HG02678 (cell line): Measurements from ENCODE around the gene ULK2.
"Not testable (repeated sequence)": the region's sequence is repeated elsewhere in the genome, so short reads cannot be mapped to it uniquely, and the experiment has no call there.

Experiments
- ATAC-seq: cut with Tn5 transposase; IDR thresholded peaks from one replicate; pipeline ENCODE4 v1.9.1; 2021; ENCODE audit warnings: mild to moderate bottlenecking, moderate library complexity; ENCODE audit not compliant: unreplicated experiment

Gene ULK2

GRCh38 chr17:19867329-19868078, at the start of gene ULK2:
TSS of gene ULK2 (minus strand) at chr17:19867936. CDS start at chr17:19867417, 519 bp downstream.
- peak; percentile 56 for ATAC-seq

GRCh38 chr17:19915245-19915978, 47.7 kb upstream of the ULK2 start:
- ATAC-seq = no peak

- ATAC-seq = no peak
Measured at GRCh38 chr17:19911033-19911432, 43.3 kb upstream of the ULK2 start.

GRCh38 chr17:19909139-19909538, 41.4 kb upstream of the ULK2 start:
- no peak for ATAC-seq

- no peak for ATAC-seq
Measured at GRCh38 chr17:19905502-19905901, 37.8 kb upstream of the ULK2 start.

GRCh38 chr17:19904924-19905323, 37.2 kb upstream of the ULK2 start:
- ATAC-seq = no peak

- ATAC-seq = no peak
Measured at GRCh38 chr17:19904412-19904811, 36.7 kb upstream of the ULK2 start.

- no peak for ATAC-seq
Measured at GRCh38 chr17:19900809-19901208, 33.1 kb upstream of the ULK2 start.

GRCh38 chr17:19897903-19898302, 30.2 kb upstream of the ULK2 start:
- ATAC-seq = no peak

- no peak for ATAC-seq
Measured at GRCh38 chr17:19897090-19897837, 29.5 kb upstream of the ULK2 start.

- ATAC-seq = no peak
Measured at GRCh38 chr17:19896679-19897078, 28.9 kb upstream of the ULK2 start.

- ATAC-seq = not testable (repeated sequence)
Measured at GRCh38 chr17:19890554-19890953, 22.8 kb upstream of the ULK2 start.

GRCh38 chr17:19890001-19890400, 22.3 kb upstream of the ULK2 start:
- ATAC-seq = not testable (repeated sequence)

GRCh38 chr17:19886116-19886515, 18.4 kb upstream of the ULK2 start:
- ATAC-seq = no peak

GRCh38 chr17:19883537-19884215, 15.9 kb upstream of the ULK2 start:
- no peak for ATAC-seq

GRCh38 chr17:19880393-19880792, 12.7 kb upstream of the ULK2 start:
- ATAC-seq = no peak

- ATAC-seq = no peak
Measured at GRCh38 chr17:19877364-19877945, 9.7 kb upstream of the ULK2 start.

- no peak for ATAC-seq
Measured at GRCh38 chr17:19876529-19877161, 8.9 kb upstream of the ULK2 start.

- ATAC-seq = no peak
Measured at GRCh38 chr17:19874256-19874655, 6.5 kb upstream of the ULK2 start.

- ATAC-seq = no peak
Measured at GRCh38 chr17:19873346-19873745, 5.6 kb upstream of the ULK2 start.
